T-helper 1 cell treated with Interleukin-12 subunit alpha and Interleukin-12 subunit beta and Interleukin-4 antibody, amounts not matched to agents 30 μg/mL and 1 μg/mL, for 36 hours (primary cell): Measurements from ENCODE around the gene LRRTM4.
"Not testable (repeated sequence)": the region's sequence is repeated elsewhere in the genome, so short reads cannot be mapped to it uniquely, and the experiment has no call there.

ENCODE experiments used
- H3K27ac Mint-ChIP-seq: one replicate; pipeline ENCODE4 v1.8.0; 2021; ENCODE audit warnings: mild to moderate bottlenecking, mixed read lengths
- H3K27me3 Mint-ChIP-seq: one replicate; pipeline ENCODE4 v1.8.0; 2021; ENCODE audit warnings: low read depth, mixed read lengths
- H3K36me3 Mint-ChIP-seq: one replicate; pipeline ENCODE4 v1.8.0; 2021; ENCODE audit warnings: low read depth, mixed read lengths
- H3K4me1 Mint-ChIP-seq: one replicate; pipeline ENCODE4 v1.8.0; 2021; ENCODE audit warnings: low read depth, mixed read lengths
- H3K4me3 Mint-ChIP-seq: one replicate; pipeline ENCODE4 v1.8.0; 2021; ENCODE audit warnings: mild to moderate bottlenecking, moderate library complexity, mixed read lengths
- H3K9me3 Mint-ChIP-seq: one replicate; pipeline ENCODE4 v1.8.0; 2021; ENCODE audit warnings: mixed read lengths

The LRRTM4 gene

GRCh38 chr2:76808732-76809131 lies 713.4 kb downstream of the LRRTM4 start:
- no peaks in the 10 kb centered on the region for H3K36me3 Mint-ChIP-seq
- H3K9me3 Mint-ChIP-seq = no peaks in the 10 kb centered on the region
- H3K27me3 Mint-ChIP-seq = no peaks in the 10 kb centered on the region
- H3K4me3 Mint-ChIP-seq = no peak overlapping the region
- no peaks in the 10 kb centered on the region for H3K4me1 Mint-ChIP-seq
- H3K27ac Mint-ChIP-seq = no peak overlapping the region

- H3K36me3 Mint-ChIP-seq = peaks cover 1% of the 10 kb centered on the region
- no peaks in the 10 kb centered on the region for H3K4me1 Mint-ChIP-seq
Observed at GRCh38 chr2:76793647-76794334, 728.4 kb downstream of the LRRTM4 start.

GRCh38 chr2:76781313-76781712 lies 740.9 kb downstream of the LRRTM4 start:
- not testable (repeated sequence) for H3K36me3 Mint-ChIP-seq, H3K4me3 Mint-ChIP-seq, H3K27me3 Mint-ChIP-seq, H3K27ac Mint-ChIP-seq, H3K4me1 Mint-ChIP-seq
- peaks cover 11% of the 10 kb centered on the region for H3K9me3 Mint-ChIP-seq

More at GRCh38 chr2:76793647-76794334, 728.4 kb downstream of the LRRTM4 start:
- Mint-ChIP-seq H3K4me3 (no peak overlapping the region), H3K9me3 (peaks cover 23% of the 10 kb centered on the region), H3K27ac (no peak overlapping the region), H3K27me3 (no peaks in the 10 kb centered on the region)

GRCh38 chr2:76763276-76763675 lies 758.9 kb downstream of the LRRTM4 start:
- Mint-ChIP-seq H3K27ac (no peak overlapping the region), H3K9me3 (peaks cover 18% of the 10 kb centered on the region), H3K4me3 (no peak overlapping the region), H3K27me3 (no peaks in the 10 kb centered on the region), H3K36me3 (no peaks in the 10 kb centered on the region), H3K4me1 (no peaks in the 10 kb centered on the region)

GRCh38 chr2:76760367-76760704 lies 761.8 kb downstream of the LRRTM4 start:
- Mint-ChIP-seq H3K27ac (no peak overlapping the region), H3K27me3 (no peaks in the 10 kb centered on the region), H3K4me3 (no peak overlapping the region), H3K36me3 (no peaks in the 10 kb centered on the region), H3K4me1 (no peaks in the 10 kb centered on the region), H3K9me3 (peaks cover 15% of the 10 kb centered on the region)

GRCh38 chr2:76759634-76760366 lies 762.4 kb downstream of the LRRTM4 start:
- no peaks in the 10 kb centered on the region for H3K36me3 Mint-ChIP-seq
- no peaks in the 10 kb centered on the region for H3K4me1 Mint-ChIP-seq
- peaks cover 15% of the 10 kb centered on the region for H3K9me3 Mint-ChIP-seq
- no peak overlapping the region for H3K27ac Mint-ChIP-seq
- no peak overlapping the region for H3K4me3 Mint-ChIP-seq
- no peaks in the 10 kb centered on the region for H3K27me3 Mint-ChIP-seq

- no peaks in the 10 kb centered on the region for H3K36me3 Mint-ChIP-seq
- no peaks in the 10 kb centered on the region for H3K9me3 Mint-ChIP-seq
- H3K27ac Mint-ChIP-seq = no peak overlapping the region
- no peaks in the 10 kb centered on the region for H3K4me1 Mint-ChIP-seq
- no peak overlapping the region for H3K4me3 Mint-ChIP-seq
- H3K27me3 Mint-ChIP-seq = no peaks in the 10 kb centered on the region
Observed at GRCh38 chr2:76752506-76752905, 769.7 kb downstream of the LRRTM4 start.

GRCh38 chr2:76749858-76750257 lies 772.3 kb downstream of the LRRTM4 start:
- H3K27me3 Mint-ChIP-seq = no peaks in the 10 kb centered on the region

GRCh38 chr2:76748581-76749296 lies 773.4 kb downstream of the LRRTM4 start:
- no peak overlapping the region for H3K27ac Mint-ChIP-seq
- no peaks in the 10 kb centered on the region for H3K4me1 Mint-ChIP-seq
- no peaks in the 10 kb centered on the region for H3K36me3 Mint-ChIP-seq
- peaks cover 3% of the 10 kb centered on the region for H3K9me3 Mint-ChIP-seq
- no peaks in the 10 kb centered on the region for H3K27me3 Mint-ChIP-seq
- H3K4me3 Mint-ChIP-seq = no peak overlapping the region

More at GRCh38 chr2:76749858-76750257, 772.3 kb downstream of the LRRTM4 start:
- H3K36me3 Mint-ChIP-seq = no peaks in the 10 kb centered on the region
- H3K27ac Mint-ChIP-seq = no peak overlapping the region
- no peaks in the 10 kb centered on the region for H3K4me1 Mint-ChIP-seq
- peaks cover 3% of the 10 kb centered on the region for H3K9me3 Mint-ChIP-seq
- H3K4me3 Mint-ChIP-seq = no peak overlapping the region

GRCh38 chr2:76745605-76746004 lies 776.6 kb downstream of the LRRTM4 start:
- Mint-ChIP-seq H3K4me1 (no peaks in the 10 kb centered on the region), H3K36me3 (no peaks in the 10 kb centered on the region), H3K9me3 (peaks cover 3% of the 10 kb centered on the region), H3K4me3 (no peak overlapping the region), H3K27me3 (no peaks in the 10 kb centered on the region), H3K27ac (no peak overlapping the region)

- H3K4me3 Mint-ChIP-seq = no peak overlapping the region
- no peaks in the 10 kb centered on the region for H3K36me3 Mint-ChIP-seq
- no peaks in the 10 kb centered on the region for H3K27me3 Mint-ChIP-seq
- H3K9me3 Mint-ChIP-seq = peaks cover 5% of the 10 kb centered on the region
- H3K4me1 Mint-ChIP-seq = no peaks in the 10 kb centered on the region
- no peak overlapping the region for H3K27ac Mint-ChIP-seq
Observed at GRCh38 chr2:76737607-76738006, 784.6 kb downstream of the LRRTM4 start.

- H3K9me3 Mint-ChIP-seq = peaks cover 7% of the 10 kb centered on the region
- no peaks in the 10 kb centered on the region for H3K27me3 Mint-ChIP-seq
- H3K4me3 Mint-ChIP-seq = no peak overlapping the region
- no peaks in the 10 kb centered on the region for H3K36me3 Mint-ChIP-seq
- H3K4me1 Mint-ChIP-seq = no peaks in the 10 kb centered on the region
- no peak overlapping the region for H3K27ac Mint-ChIP-seq
Observed at GRCh38 chr2:76733736-76734135, 788.4 kb downstream of the LRRTM4 start.

GRCh38 chr2:76731157-76731556 lies 791.0 kb downstream of the LRRTM4 start:
- Mint-ChIP-seq H3K27me3 (no peaks in the 10 kb centered on the region), H3K36me3 (no peaks in the 10 kb centered on the region)

GRCh38 chr2:76730021-76730420 lies 792.2 kb downstream of the LRRTM4 start:
- no peak overlapping the region for H3K4me3 Mint-ChIP-seq
- peaks cover 11% of the 10 kb centered on the region for H3K9me3 Mint-ChIP-seq
- no peaks in the 10 kb centered on the region for H3K27me3 Mint-ChIP-seq
- no peaks in the 10 kb centered on the region for H3K36me3 Mint-ChIP-seq
- no peaks in the 10 kb centered on the region for H3K4me1 Mint-ChIP-seq
- H3K27ac Mint-ChIP-seq = no peak overlapping the region

More at GRCh38 chr2:76731157-76731556, 791.0 kb downstream of the LRRTM4 start:
- Mint-ChIP-seq H3K9me3 (peaks cover 11% of the 10 kb centered on the region), H3K4me1 (no peaks in the 10 kb centered on the region), H3K27ac (no peak overlapping the region), H3K4me3 (no peak overlapping the region)

- H3K4me1 Mint-ChIP-seq = no peaks in the 10 kb centered on the region
- H3K4me3 Mint-ChIP-seq = no peak overlapping the region
- H3K27me3 Mint-ChIP-seq = no peaks in the 10 kb centered on the region
- H3K36me3 Mint-ChIP-seq = no peaks in the 10 kb centered on the region
- no peak overlapping the region for H3K27ac Mint-ChIP-seq
- H3K9me3 Mint-ChIP-seq = peaks cover 3% of the 10 kb centered on the region
Observed at GRCh38 chr2:76721226-76721625, 801.0 kb downstream of the LRRTM4 start.
